ENCODE measurements around the gene NR6A1. TPM values are rescaled to one million over a fixed set of nuclear protein-coding genes. Genes with fewer than 3 reads are reported as not detected.

Gene NR6A1
- total RNA-seq, result 1 to 10 TPM in 1 of 2 experiments, under 1 TPM in 1; 0.82 to 1.1 TPM

- DNase-seq (peak; percentile 97), ATAC-seq (peak; percentile 90)
- POLR2A ChIA-PET, result interaction anchor here (1.1 to 1.7 kb wide), 2 partner anchors 89 to 99 kb away, joined by 3 to 4 read pairs; no protein-coding TSS in a partner anchor
- Mint-ChIP-seq H3K36me3 (ENCODE audit: low read depth) (no peaks in the 10 kb centered on the region), H3K27ac (peak within 1 kb of the TSS; percentile 74), H3K4me1 (peaks cover 29% of the 10 kb centered on the region), H3K27me3 (peaks cover 62% of the 10 kb centered on the region), H3K4me3 (peak within 1 kb of the TSS; percentile 80), H3K9me3 (ENCODE audit: low read depth) (no peaks in the 10 kb centered on the region)
- intact Hi-C loops (cut with DNase I, micrococcal nuclease), result loop anchor here (1.0 to 5.0 kb wide), 13 partner anchors 91 to 975 kb away; partner anchors contain the start of genes HSPA5 (in 2 of the 2), SCAI (in 2 of the 2), ARPC5L (in 1 of the 2) and GAPVD1 (in 1 of the 2)
- CTCF ChIA-PET, result interaction anchor here (0.6 to 12.5 kb wide), 17 partner anchors 9 to 861 kb away, joined by 3 to 260 read pairs (median 5); partner anchors contain the start of genes ARPC5L, RPL35 and WDR38
These were observed at the start of gene NR6A1 for GRCh38 chr9:124771021-124771866. Gene NR6A1 (minus strand): TSS chr9:124771311.

DNA sequence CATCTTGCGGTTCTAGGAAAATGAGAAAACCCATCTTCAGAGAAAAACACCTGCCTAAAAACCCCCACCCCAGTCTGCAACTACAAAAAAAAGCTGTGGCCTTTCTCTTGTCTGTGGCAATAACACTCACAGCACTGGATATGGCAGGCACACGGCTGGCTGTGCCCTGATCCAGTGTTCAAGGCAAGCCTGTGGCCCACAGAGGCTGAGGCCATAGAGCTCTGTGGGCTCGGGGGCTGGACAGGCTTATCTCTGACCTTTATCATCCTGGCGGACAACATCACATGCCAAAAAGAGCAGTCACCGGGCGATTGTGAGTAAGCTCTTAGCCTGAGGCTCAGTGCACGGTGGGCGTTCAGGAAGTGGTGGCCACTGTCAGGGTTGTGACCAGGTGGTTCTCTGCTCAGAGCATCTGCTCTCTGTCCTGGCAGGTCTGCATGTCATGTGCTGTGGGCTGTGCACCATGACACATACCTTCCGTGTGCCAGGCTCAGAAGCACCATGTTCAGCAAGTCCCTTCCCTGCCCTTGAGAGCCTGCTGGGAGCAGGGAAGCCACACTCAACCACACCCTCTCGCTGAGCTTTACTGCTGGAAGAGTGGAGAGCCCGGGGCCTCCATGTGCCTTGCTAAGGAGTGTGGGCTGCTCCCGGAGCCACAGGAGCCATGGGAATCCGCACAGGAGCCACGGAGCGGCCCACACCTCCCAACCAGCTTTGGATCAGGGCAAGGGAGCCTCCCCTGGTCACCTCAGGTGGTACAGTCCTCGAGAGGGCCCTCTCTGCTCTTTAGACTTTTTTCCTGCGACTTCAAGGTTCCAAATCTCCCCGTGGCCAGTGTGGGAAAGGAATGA lies 47.5 kb upstream of the NR6A1 start:
- CTCF ChIA-PET, result interaction anchor here (0.5 to 1.3 kb wide), 3 partner anchors 22 to 1503 kb away, joined by 3 to 4 read pairs (median 3); no protein-coding TSS in a partner anchor
- DNase-seq (peak; percentile 51), ATAC-seq (peak; percentile 86)
- Mint-ChIP-seq H3K27ac (peak overlapping the region; percentile 65), H3K36me3 (ENCODE audit: low read depth) (no peaks in the 10 kb centered on the region), H3K4me1 (peaks cover 8% of the 10 kb centered on the region), H3K4me3 (no peak overlapping the region), H3K27me3 (peaks cover 4% of the 10 kb centered on the region), H3K9me3 (ENCODE audit: low read depth) (no peaks in the 10 kb centered on the region)
- intact Hi-C loops (cut with DNase I, micrococcal nuclease), result no loop called here
- POLR2A ChIA-PET, result interaction anchor here (0.6 kb wide), 1 partner anchor 434 kb away, joined by 5 read pairs; no protein-coding TSS in a partner anchor

- POLR2A ChIA-PET, result no interaction called here
- DNase-seq, result no peak
- Mint-ChIP-seq H3K9me3 (ENCODE audit: low read depth) (no peaks in the 10 kb centered on the region), H3K36me3 (ENCODE audit: low read depth) (no peaks in the 10 kb centered on the region), H3K4me3 (no peak overlapping the region), H3K27ac (no peak overlapping the region), H3K4me1 (peaks cover 8% of the 10 kb centered on the region), H3K27me3 (peaks cover 4% of the 10 kb centered on the region)
- CTCF ChIA-PET, result interaction anchor here (1.8 kb wide), 1 partner anchor 44 kb away, joined by 5 read pairs; the partner anchor contains the start of gene NR6A1
- intact Hi-C loops (cut with DNase I, micrococcal nuclease), result no loop called here
- no peak for ATAC-seq
These were observed 44.5 kb upstream of the NR6A1 start for GRCh38 chr9:124815601-124816000.

GRCh38 chr9:124814164-124814535 lies 43.0 kb upstream of the NR6A1 start:
- Mint-ChIP-seq H3K9me3 (ENCODE audit: low read depth) (no peaks in the 10 kb centered on the region), H3K27me3 (peaks cover 4% of the 10 kb centered on the region), H3K4me1 (peaks cover 8% of the 10 kb centered on the region), H3K4me3 (no peak overlapping the region), H3K27ac (no peak overlapping the region), H3K36me3 (ENCODE audit: low read depth) (no peaks in the 10 kb centered on the region)
- DNase-seq (no peak), ATAC-seq (no peak)
- ChIA-PET POLR2A (no interaction called here), CTCF (interaction anchor here (0.6 to 1.8 kb wide), 3 partner anchors 42 to 587 kb away, joined by 3 to 5 read pairs (median 4); partner anchors contain the start of gene NR6A1)
- intact Hi-C loops (cut with DNase I, micrococcal nuclease), result no loop called here

- Mint-ChIP-seq H3K36me3 (ENCODE audit: low read depth) (no peaks in the 10 kb centered on the region), H3K27ac (no peak overlapping the region), H3K27me3 (peaks cover 4% of the 10 kb centered on the region), H3K9me3 (ENCODE audit: low read depth) (no peaks in the 10 kb centered on the region), H3K4me1 (peaks cover 7% of the 10 kb centered on the region), H3K4me3 (no peak overlapping the region)
- DNase-seq (no peak), ATAC-seq (no peak)
- intact Hi-C loops (cut with DNase I, micrococcal nuclease), result no loop called here
- POLR2A ChIA-PET, result interaction anchor here (0.6 kb wide), 1 partner anchor 44 kb away, joined by 3 read pairs; no protein-coding TSS in a partner anchor
- CTCF ChIA-PET, result interaction anchor here (0.6 to 1.8 kb wide), 3 partner anchors 38 to 586 kb away, joined by 4 to 6 read pairs (median 5); partner anchors contain the start of gene NR6A1
These were observed 42.5 kb upstream of the NR6A1 start for GRCh38 chr9:124813501-124814163.

DNA sequence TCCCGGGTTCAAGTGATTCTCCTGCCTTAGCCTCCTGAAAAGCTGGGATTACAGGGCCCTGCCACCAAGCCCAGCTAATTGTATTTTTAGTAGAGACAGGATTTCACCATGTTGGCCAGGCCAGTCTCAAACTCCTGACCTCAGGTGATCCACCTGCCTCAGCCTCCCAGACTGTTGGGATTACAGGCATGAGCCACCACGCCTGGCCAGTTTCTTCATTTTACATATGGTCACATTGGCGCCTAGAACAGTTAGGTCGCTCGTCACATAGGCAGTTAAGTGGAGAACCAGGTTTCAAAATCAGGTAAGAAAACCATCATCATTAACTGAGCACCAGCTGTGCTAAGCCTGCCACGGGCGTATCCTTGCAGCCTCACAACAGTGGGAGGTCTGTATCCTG lies 41.9 kb upstream of the NR6A1 start:
- ATAC-seq (no peak), DNase-seq (no peak)
- no peaks in the 10 kb centered on the region for H3K36me3 Mint-ChIP-seq (ENCODE audit: low read depth)
- H3K4me1 Mint-ChIP-seq, result peaks cover 1% of the 10 kb centered on the region
- CTCF ChIA-PET, result interaction anchor here (0.7 kb wide), 1 partner anchor 38 kb away, joined by 6 read pairs; no protein-coding TSS in a partner anchor
- H3K27me3 Mint-ChIP-seq, result peaks cover 1% of the 10 kb centered on the region
- POLR2A ChIA-PET, result interaction anchor here (0.6 kb wide), 1 partner anchor 44 kb away, joined by 3 read pairs; no protein-coding TSS in a partner anchor
- H3K9me3 Mint-ChIP-seq (ENCODE audit: low read depth), result no peaks in the 10 kb centered on the region
- no peak overlapping the region for H3K27ac Mint-ChIP-seq
- no peak overlapping the region for H3K4me3 Mint-ChIP-seq
- intact Hi-C loops (cut with DNase I, micrococcal nuclease), result no loop called here

DNA sequence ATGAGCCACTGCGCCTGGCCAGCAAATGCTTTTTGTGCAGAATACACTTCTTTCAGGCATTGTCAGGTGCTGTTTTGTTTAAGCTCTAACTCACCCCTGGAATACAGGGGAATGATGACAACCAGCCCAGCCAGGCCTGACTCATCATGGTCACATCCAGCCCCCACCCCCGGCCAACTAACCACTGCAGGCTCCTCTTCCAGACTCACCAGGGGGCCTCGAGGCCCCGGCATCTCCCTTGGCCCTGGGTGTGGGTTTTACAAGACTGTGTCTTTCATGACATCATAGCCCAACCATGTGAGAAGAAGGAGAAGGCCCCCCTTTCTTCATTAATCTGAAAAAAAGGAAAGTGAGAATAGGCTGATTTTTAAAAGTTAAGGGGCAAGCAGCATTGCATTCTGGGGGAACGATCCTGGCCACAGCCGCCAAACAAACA lies 41.3 kb upstream of the NR6A1 start:
- no peaks in the 10 kb centered on the region for H3K9me3 Mint-ChIP-seq (ENCODE audit: low read depth)
- CTCF ChIA-PET, result interaction anchor here (0.7 kb wide), 1 partner anchor 11 kb away, joined by 4 read pairs; no protein-coding TSS in a partner anchor
- H3K27ac Mint-ChIP-seq, result no peak overlapping the region
- no peaks in the 10 kb centered on the region for H3K4me1 Mint-ChIP-seq
- H3K36me3 Mint-ChIP-seq (ENCODE audit: low read depth), result no peaks in the 10 kb centered on the region
- no peak overlapping the region for H3K4me3 Mint-ChIP-seq
- H3K27me3 Mint-ChIP-seq, result no peaks in the 10 kb centered on the region
- intact Hi-C loops (cut with DNase I, micrococcal nuclease), result no loop called here
- POLR2A ChIA-PET, result no interaction called here
- DNase-seq, result peak; percentile 27
- no peak for ATAC-seq

GRCh38 chr9:124810663-124811355 lies 39.7 kb upstream of the NR6A1 start:
- ATAC-seq (no peak), DNase-seq (no peak)
- Mint-ChIP-seq H3K36me3 (ENCODE audit: low read depth) (no peaks in the 10 kb centered on the region), H3K4me1 (no peaks in the 10 kb centered on the region), H3K4me3 (no peak overlapping the region), H3K9me3 (ENCODE audit: low read depth) (no peaks in the 10 kb centered on the region), H3K27me3 (no peaks in the 10 kb centered on the region), H3K27ac (no peak overlapping the region)
- intact Hi-C loops (cut with DNase I, micrococcal nuclease), result no loop called here
- ChIA-PET CTCF (no interaction called here), POLR2A (no interaction called here)

GRCh38 chr9:124809741-124810500 lies 38.8 kb upstream of the NR6A1 start:
- DNase-seq, result no peak
- intact Hi-C loops (cut with DNase I, micrococcal nuclease), result no loop called here

GRCh38 chr9:124809211-124809610 lies 38.1 kb upstream of the NR6A1 start:
- intact Hi-C loops (cut with DNase I, micrococcal nuclease), result no loop called here
- Mint-ChIP-seq H3K36me3 (ENCODE audit: low read depth) (no peaks in the 10 kb centered on the region), H3K4me3 (no peak overlapping the region), H3K9me3 (ENCODE audit: low read depth) (no peaks in the 10 kb centered on the region), H3K27ac (no peak overlapping the region), H3K4me1 (no peaks in the 10 kb centered on the region), H3K27me3 (no peaks in the 10 kb centered on the region)
- ATAC-seq (no peak), DNase-seq (no peak)
- ChIA-PET CTCF (no interaction called here), POLR2A (interaction anchor here (0.6 kb wide), 1 partner anchor 46 kb away, joined by 3 read pairs; no protein-coding TSS in a partner anchor)

More at GRCh38 chr9:124809741-124810500, 38.8 kb upstream of the NR6A1 start:
- Mint-ChIP-seq H3K27ac (no peak overlapping the region), H3K4me3 (no peak overlapping the region), H3K36me3 (ENCODE audit: low read depth) (no peaks in the 10 kb centered on the region), H3K27me3 (no peaks in the 10 kb centered on the region), H3K4me1 (no peaks in the 10 kb centered on the region), H3K9me3 (ENCODE audit: low read depth) (no peaks in the 10 kb centered on the region)
- no peak for ATAC-seq
- ChIA-PET POLR2A (no interaction called here), CTCF (no interaction called here)

All from activated CD4-positive, alpha-beta T cell treated with anti-CD3 and anti-CD28 coated beads for 36 hours (primary cell).